Keratinocyte (primary cell): ENCODE results near the gene CDK10. TPM values are rescaled to one million over a fixed set of nuclear protein-coding genes. Genes with fewer than 3 reads are reported as not detected.

Source experiments
- DNase-seq: peaks from one replicate; pipeline ENCODE4 v3.0.0-alpha.2; 2011; ENCODE audit warnings: low read depth, missing footprints, low spot score
- FAIRE-seq: peaks from 2 replicates; lab custom pipeline; 2011; peaks lifted over from hg19 to GRCh38; lab: Jason Lieb, UNC
- H2AFZ ChIP-seq: 2 replicates; pipeline ENCODE4 v1.6.0; 2012; ENCODE audit warnings: low read length, control low read depth, inconsistent platforms; ENCODE audit not compliant: control insufficient read depth
- H3K27ac ChIP-seq: 2 replicates; pipeline ENCODE4 v1.5.1; 2011; ENCODE audit warnings: low read length; ENCODE audit not compliant: control insufficient read depth, insufficient read depth
- H3K27me3 ChIP-seq: 3 replicates; pipeline ENCODE4 v1.6.0; 2011; ENCODE audit warnings: low read length; ENCODE audit not compliant: control insufficient read depth, insufficient read depth; ENCODE audit errors: extremely low read depth
- H3K36me3 ChIP-seq, 2 experiments: 2 replicates in 1 of 2; 3 replicates in 1 of 2; pipeline ENCODE4 v1.5.1; 2011; ENCODE audit warnings: low read length in 2 of 2, mild to moderate bottlenecking in 1 of 2; ENCODE audit not compliant: control insufficient read depth in 2 of 2, insufficient read depth in 2 of 2; ENCODE audit errors: extremely low read depth in 1 of 2
- H3K4me1 ChIP-seq: 3 replicates; pipeline ENCODE4 v1.5.1; 2011; ENCODE audit warnings: low read length; ENCODE audit not compliant: control insufficient read depth, insufficient read depth; ENCODE audit errors: extremely low read depth
- H3K4me2 ChIP-seq: 3 replicates; pipeline ENCODE4 v1.6.0; 2011; ENCODE audit warnings: low read depth, low read length; ENCODE audit not compliant: control insufficient read depth, insufficient read depth; ENCODE audit errors: extremely low read depth
- H3K4me3 ChIP-seq, 3 experiments: fragments of 200-600 bp in 1 of 3; sonication (generic) in 1 of 3; 2 replicates in 2 of 3; 3 replicates in 1 of 3; pipeline ENCODE4 v1.5.1; 2011 to 2016; ENCODE audit warnings: low read length in 3 of 3, mild to moderate bottlenecking in 3 of 3, control low read depth in 2 of 3, inconsistent platforms in 1 of 3, low read depth in 1 of 3, mixed read lengths in 1 of 3, mixed run types in 1 of 3, moderate library complexity in 1 of 3; ENCODE audit not compliant: control insufficient read depth in 2 of 3, insufficient read depth in 2 of 3; ENCODE audit errors: extremely low read depth in 1 of 3
- H3K79me2 ChIP-seq: 2 replicates; pipeline ENCODE4 v1.6.0; 2012; ENCODE audit warnings: low read length; ENCODE audit not compliant: control insufficient read depth, insufficient read depth
- H3K9ac ChIP-seq: 3 replicates; pipeline ENCODE4 v1.6.0; 2011; ENCODE audit warnings: low read length; ENCODE audit not compliant: control insufficient read depth, insufficient read depth; ENCODE audit errors: extremely low read depth
- H3K9me1 ChIP-seq: 3 replicates; pipeline ENCODE4 v1.6.0; 2011; ENCODE audit warnings: low read length; ENCODE audit not compliant: control insufficient read depth, insufficient read depth; ENCODE audit errors: extremely low read depth
- H3K9me3 ChIP-seq: 2 replicates; pipeline ENCODE4 v1.5.1; 2012; ENCODE audit warnings: low read depth, low read length; ENCODE audit not compliant: control insufficient read depth
- H4K20me1 ChIP-seq: 3 replicates; pipeline ENCODE4 v1.6.0; 2011; ENCODE audit warnings: low read length; ENCODE audit not compliant: control insufficient read depth, insufficient read depth; ENCODE audit errors: extremely low read depth
- CTCF ChIP-seq, 3 experiments: IDR thresholded peaks in 1 of 3; conservative IDR thresholded peaks in 1 of 3; optimal IDR thresholded peaks in 1 of 3; 2 replicates in 2 of 3; 3 replicates in 1 of 3; pipeline versions ENCODE3 to v1.5.1; 2011; ENCODE audit warnings: low read length in 3 of 3, mild to moderate bottlenecking in 3 of 3, moderate library complexity in 2 of 3, control low read depth in 1 of 3, inconsistent platforms in 1 of 3; ENCODE audit not compliant: insufficient read depth in 2 of 3; ENCODE audit errors: extremely low read depth in 1 of 3
- EZH2 ChIP-seq: IDR thresholded peaks from one replicate; pipeline ENCODE4 v1.6.1; 2012; ENCODE audit warnings: inconsistent platforms, mild to moderate bottlenecking, low read length, moderate library complexity
- dilution Hi-C: fragments of 300-500 bp; cut with MboI; formaldehyde crosslinking; loops from one replicate; pipeline ENCODE4 v1.7.0; 2020; ENCODE audit warnings: low sequenced_read_pairs; ENCODE audit not compliant: extremely low pct_ligation_motif_present
- polyA plus RNA-seq, 5 experiments: library from polyadenylated mRNA; depleted of rRNA in 3 of 5; stranded (reverse) in 3 of 5; stranded (forward) in 1 of 5; unstranded in 1 of 5; fragments of >200 nt; gene quantifications; 1 replicate in 1 of 5; 2 replicates in 3 of 5; 3 replicates in 1 of 5; pipeline versions ENCODE4 v1.2.1 to v1.2.3, GENCODE V29; 2011 to 2012; ENCODE audit warnings: missing spikeins in 2 of 5, low read depth in 1 of 5, low replicate concordance in 1 of 5

CDK10 gene
- polyA plus RNA-seq, 1 donor (not counting 4 experiments of a cell fraction or from before 2014, with no cell fraction given): 30.6 TPM

DNA sequence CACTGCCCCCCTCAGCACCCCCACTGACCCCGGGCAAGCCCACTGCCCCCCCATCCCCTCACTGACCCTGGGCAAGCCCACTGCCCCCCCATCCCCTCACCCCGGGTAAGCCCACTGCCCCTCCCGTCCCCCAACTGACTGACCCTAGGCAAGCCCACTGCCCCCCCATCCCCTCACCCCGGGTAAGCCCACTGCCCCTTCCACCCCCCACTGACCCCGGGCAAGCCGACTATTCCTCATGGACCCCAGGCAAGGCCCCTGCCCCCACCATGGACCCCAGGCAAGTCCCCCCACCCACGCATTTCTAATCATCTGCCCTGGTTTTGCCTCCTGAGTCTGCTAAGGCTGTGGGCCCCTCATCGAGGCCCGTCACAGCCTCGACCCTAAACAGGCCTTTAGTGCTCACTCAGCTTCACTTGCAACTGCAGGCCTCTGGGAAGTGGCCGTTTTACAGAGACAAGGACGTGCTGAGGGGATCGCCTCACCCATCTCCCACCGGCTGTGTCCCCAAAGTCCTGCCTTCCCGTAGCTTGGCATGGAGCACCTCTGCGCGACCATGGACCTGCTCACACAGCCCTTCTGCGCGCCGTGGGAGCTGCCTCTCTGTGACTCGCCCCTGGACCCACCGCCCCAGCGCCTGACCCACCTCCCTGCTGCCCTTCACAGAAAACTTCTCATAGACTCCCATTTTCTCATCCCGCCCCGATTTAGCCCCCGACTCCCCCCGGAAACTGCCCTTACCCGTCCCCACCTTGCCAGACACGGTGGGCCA is 30.6 kb downstream of the CDK10 start:
- Histone ChIP-seq H3K27me3 (no peaks in the 10 kb centered on the region), H3K9ac (no peak overlapping the region), H3K79me2 (peaks cover 6% of the 10 kb centered on the region), H3K9me3 (no peaks in the 10 kb centered on the region), H3K9me1 (no peaks in the 10 kb centered on the region), H4K20me1 (no peaks in the 10 kb centered on the region), H3K4me3 (no peak overlapping the region), H3K4me1 (peaks cover 20% of the 10 kb centered on the region), H3K27ac (no peak overlapping the region), H3K4me2 (no peak overlapping the region), H3K36me3 (peaks cover 3 to 5% of the 10 kb centered on the region in 2 experiments), H2AFZ (no peak overlapping the region)
- no peak for TF ChIP-seq EZH2
- no peak for TF ChIP-seq CTCF (optimal IDR thresholded peaks at IDR 0.05 in 1 of 3, IDR thresholded peaks at IDR 0.05 in 1 of 3, conservative IDR thresholded peaks at IDR 0.05 in 1 of 3; ENCODE audit: extremely low read depth in 1 of 3, insufficient read depth in 2 of 3, low read length in 3 of 3)
- no peak for DNase-seq
- dilution Hi-C loops: no loop called here
- no peak for FAIRE-seq

DNA sequence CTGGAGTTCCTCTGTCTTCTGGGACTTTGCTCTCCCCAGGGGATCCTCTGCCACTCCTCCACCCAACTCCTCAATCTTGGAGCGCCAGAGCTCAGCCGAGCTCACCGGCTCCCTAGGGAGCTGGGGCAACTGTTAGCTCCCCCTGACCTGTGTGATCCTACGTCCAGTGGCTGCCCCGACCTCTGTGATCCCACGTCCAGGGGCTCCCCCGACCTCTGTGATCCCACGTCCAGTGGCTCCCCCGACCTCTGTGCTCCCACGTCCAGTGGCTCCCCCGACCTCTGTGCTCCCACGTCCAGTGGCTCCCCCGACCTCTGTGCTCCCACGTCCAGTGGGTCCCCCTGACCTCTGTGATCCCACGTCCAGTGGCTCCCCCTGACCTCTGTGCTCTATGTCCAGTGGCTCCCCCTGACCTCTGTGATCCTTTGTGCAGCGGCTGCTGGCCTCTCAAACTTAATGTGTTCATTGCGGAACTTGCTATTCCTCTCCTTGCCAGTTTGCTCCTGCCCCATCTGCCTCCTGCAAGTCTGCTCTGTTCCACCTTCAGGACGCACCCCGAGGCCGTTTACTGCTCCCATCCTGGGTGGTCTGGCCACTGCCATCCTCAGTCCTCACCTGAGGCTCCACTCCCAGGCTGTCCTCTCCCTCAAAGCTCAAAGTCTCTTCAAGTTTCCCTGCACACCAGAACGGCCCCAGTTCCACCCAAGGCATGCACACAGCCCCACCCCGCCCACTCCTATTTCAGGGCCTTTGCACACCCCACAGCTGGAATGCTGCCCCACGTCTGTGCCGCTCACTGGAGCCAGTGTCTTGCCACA is 31.4 kb downstream of the CDK10 start:
- Histone ChIP-seq H2AFZ (no peak overlapping the region), H4K20me1 (peaks cover 1% of the 10 kb centered on the region), H3K9me3 (no peaks in the 10 kb centered on the region), H3K4me3 (no peak overlapping the region), H3K9me1 (no peaks in the 10 kb centered on the region), H3K4me1 (peaks cover 21% of the 10 kb centered on the region), H3K9ac (no peak overlapping the region), H3K79me2 (peaks cover 9% of the 10 kb centered on the region), H3K27me3 (no peaks in the 10 kb centered on the region), H3K4me2 (no peak overlapping the region), H3K27ac (no peak overlapping the region), H3K36me3 (peaks cover 3 to 5% of the 10 kb centered on the region in 2 experiments)
- TF ChIP-seq EZH2: no peak
- no peak for TF ChIP-seq CTCF (optimal IDR thresholded peaks at IDR 0.05 in 1 of 3, IDR thresholded peaks at IDR 0.05 in 1 of 3, conservative IDR thresholded peaks at IDR 0.05 in 1 of 3; ENCODE audit: extremely low read depth in 1 of 3, insufficient read depth in 2 of 3, low read length in 3 of 3)
- FAIRE-seq: no peak
- no peak for DNase-seq
- dilution Hi-C loops: no loop called here
